CD4-positive, alpha-beta T cell treated with Interleukin-21 for 1 hour (primary cell): ENCODE data around the gene WDFY2.

ENCODE experiments used
- DNase-seq: peaks from one replicate; pipeline ENCODE4 v3.0.0-alpha.2; 2020

The WDFY2 gene

GRCh38 chr13:51717786-51718398, 133.6 kb downstream of the WDFY2 start:
- no peak for DNase-seq

DNA sequence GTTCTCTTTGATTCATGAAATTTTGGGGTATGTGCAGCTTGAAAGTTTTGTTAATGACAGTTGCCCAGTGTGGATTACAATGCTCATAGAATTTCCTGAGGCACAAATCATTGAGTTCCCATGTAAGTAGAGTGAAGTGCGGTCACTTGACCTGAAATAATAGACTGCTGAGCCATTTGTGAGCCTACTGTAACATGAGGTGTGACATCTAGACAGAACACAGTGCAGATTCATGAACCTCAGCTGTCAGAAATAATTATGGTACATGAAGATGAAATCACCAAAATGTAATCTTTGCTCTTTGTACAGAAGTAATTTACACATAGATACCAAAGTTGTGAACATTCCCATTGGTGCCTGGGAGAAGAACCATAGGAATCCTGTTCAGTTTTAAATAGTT, 135.1 kb downstream of the WDFY2 start:
- DNase-seq, result no peak

GRCh38 chr13:51721496-51721895, 137.2 kb downstream of the WDFY2 start:
- DNase-seq, result no peak

DNA sequence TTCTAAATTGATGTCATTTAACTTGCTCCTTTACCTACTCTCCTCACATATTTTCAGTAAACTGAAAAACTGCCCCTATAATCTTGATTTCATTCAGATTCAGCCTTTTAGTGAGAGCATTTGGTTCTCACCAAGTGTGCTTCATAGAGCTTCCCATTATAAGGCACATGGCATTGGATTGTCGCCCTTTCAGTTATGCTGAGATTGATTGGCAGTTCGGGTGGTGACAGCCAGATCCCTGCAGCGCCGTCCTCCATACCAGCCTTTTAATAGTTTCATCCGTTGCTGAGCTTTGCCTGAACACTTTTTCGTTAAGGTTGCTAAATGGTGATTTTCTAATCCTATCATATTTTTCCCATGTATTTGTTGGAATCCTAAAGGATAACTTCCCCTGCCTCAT, 139.3 kb downstream of the WDFY2 start:
- no peak for DNase-seq

DNA sequence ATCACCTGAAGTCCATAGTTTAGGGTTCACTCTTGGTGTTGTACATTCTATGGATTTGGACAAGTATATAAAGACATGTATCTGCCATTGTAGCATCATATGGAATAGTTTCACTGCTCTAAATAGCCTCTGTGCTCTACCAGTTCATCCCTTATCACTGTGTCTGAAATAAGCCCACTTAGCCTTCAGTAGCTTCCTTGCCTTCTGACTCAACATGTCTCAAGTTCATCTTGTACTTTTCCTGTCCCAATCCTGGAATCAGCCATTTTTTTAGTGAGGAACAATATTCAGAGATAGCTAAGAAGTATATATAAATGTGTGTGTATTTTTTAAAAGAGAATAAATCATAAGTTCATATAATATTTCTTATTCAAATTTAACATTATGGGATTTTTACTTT, 140.5 kb downstream of the WDFY2 start:
- no peak for DNase-seq

GRCh38 chr13:51726446-51727193, 142.4 kb downstream of the WDFY2 start:
- DNase-seq, result no peak

DNA sequence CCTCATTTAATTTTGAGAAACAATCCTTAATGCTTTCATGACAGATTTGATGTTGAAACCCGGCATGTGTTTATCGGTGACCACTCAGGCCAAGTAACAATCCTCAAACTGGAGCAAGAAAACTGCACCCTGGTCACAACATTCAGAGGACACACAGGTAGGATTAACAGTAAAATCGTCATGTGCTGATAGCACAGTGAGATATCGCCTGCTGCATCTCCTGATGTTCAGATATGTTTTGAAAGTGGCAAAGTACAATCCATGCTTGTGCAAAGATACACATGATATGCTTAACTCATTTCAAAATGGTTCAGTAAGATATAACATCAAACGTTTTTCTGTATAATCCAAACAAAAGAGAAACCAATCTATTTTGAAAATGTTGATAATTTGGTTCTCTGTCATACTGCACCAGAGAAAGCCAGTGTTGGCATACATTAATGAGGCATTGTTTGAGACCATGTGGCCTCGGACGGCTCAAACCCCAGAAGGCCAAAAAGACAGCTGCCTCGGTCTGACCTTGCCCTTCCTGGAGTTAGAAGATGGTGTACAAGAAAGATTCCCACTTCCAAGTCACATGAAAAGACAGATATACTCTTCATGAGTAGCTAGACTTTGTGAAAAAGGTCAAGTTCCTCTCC, 143.5 kb downstream of the WDFY2 start:
- no peak for DNase-seq

GRCh38 chr13:51728275-51728673, 144.0 kb downstream of the WDFY2 start:
- DNase-seq, result no peak

DNA sequence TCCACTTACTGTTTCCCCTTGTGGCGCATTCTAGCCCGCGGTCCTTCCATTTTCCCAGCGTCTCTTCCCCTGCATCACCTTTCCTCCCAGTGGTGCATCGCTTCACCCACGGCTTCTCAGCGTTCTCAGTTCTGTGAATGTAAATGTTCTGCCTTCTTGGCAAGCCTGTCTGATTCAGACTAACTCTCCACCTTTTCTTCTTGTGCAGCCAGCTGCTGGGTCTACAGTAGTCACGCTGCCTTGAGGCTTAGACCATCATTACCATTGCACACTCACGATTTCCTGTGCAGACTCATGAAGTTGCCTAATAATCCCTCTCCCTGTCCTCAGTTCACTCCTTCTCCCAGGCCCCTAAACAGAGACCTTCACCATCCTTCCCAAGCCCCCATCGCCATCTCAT, 144.7 kb downstream of the WDFY2 start:
- no peak for DNase-seq

DNA sequence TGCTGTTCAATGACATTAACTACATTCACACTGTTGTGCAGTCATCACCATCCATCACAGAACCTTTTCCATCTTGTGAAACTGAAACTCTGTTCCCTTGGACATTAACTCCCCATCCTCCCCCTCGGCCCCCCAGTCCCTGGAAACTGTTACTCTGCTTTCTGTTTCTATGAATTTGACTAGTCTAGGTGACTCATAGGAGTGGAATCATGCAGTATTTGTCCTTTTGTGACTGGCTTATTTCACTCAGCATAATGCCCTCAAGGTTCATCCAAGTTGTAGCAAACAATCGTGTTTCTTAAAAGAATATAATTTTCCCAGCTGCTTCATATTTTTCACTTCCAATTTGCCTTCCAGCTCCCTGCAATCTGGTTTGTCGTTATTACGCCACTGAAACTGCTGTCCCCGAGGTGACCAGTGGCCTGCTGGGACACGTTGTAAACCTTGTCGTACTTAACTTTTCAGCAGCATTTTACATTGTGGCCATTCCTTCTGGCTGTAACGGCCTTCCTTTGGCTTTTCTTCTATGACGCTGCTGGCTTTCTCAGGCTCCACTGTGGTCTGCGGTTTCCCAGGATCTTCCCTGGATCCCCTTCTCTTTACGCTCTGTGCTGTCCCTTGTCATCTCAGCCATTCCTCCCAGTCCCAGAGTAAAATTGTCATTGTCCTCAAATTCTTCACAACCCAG, 145.7 kb downstream of the WDFY2 start:
- no peak for DNase-seq

DNA sequence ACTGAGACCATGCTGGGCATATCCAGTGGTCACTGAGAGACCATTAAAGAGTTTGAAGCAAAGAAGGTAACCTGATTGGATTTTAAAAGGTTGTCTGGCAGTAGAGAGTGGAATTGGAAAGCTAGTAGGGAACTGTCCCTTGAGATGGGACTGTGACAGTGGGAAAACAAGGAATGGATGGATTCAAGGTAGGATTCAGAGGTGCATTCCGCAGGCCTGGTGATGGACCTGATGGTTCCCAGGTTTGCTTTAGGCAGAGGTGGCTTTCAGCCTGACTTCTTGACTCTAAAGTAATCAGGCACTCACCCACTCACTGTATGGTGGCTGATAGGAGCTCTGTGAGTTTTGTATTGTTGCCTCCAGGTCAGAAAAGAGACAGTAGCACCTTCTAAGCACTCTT, 146.7 kb downstream of the WDFY2 start:
- no peak for DNase-seq

DNA sequence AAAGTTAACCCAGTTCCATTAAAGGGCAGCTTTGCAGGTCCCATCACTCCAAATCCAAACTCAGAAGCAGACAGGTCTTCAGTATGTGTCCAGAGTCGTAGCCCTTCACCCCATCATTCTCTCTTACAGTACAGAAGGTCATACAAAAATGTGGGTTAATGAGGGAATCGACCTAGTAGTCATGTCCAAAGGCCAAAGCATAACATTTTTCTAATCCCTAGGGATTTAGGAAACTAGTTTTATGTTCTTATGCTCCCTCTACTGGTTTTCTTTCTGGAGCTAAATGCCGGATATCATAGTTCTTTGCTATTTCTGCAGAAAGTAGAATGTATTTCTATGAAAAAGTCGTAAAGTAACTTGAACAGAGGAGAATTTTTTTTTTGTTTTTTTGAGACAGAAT, 147.5 kb downstream of the WDFY2 start:
- no peak for DNase-seq

- DNase-seq, result no peak
Measured at GRCh38 chr13:51733374-51734298, 149.4 kb downstream of the WDFY2 start.

DNA sequence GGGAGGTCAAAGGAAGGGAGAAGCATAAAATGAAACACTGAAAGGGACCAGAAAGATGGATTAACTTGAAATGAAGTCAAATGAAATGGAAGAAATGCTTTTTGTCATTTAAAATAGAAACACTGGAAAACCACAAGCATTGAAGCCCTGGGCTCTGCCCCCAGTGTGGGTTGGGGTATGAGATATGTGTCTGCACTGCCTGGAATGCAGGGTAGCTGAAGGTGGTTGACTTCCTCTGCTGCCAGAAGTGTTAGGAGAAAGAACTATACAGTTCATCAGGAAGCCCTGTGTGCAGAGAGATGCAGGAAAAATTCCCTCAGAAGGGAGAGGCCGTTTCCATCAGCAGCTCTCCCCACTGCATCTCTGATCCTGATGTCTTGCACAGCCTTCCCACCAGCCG, 150.5 kb downstream of the WDFY2 start:
- no peak for DNase-seq

DNA sequence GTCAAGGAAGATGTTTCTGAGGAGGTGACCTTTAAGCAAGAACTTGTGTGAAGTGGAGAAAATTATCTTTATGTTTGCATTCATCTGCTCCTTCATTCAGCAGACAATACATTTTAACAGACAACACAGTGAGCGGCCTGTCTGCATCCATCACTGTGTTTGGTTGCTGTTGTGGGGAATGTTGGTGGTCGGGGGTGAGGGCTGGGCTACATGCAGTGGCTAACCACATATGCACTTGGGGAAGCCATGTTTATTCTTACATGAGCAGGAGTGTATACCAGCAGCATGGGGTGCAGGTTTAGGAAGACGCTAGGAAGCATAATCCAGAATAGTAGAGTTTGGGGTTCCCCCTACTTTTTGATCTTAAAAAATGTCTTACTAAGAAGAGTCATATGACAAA, 153.3 kb downstream of the WDFY2 start:
- peak; percentile 1 for DNase-seq

GRCh38 chr13:51738226-51738905, 154.1 kb downstream of the WDFY2 start:
- no peak for DNase-seq

DNA sequence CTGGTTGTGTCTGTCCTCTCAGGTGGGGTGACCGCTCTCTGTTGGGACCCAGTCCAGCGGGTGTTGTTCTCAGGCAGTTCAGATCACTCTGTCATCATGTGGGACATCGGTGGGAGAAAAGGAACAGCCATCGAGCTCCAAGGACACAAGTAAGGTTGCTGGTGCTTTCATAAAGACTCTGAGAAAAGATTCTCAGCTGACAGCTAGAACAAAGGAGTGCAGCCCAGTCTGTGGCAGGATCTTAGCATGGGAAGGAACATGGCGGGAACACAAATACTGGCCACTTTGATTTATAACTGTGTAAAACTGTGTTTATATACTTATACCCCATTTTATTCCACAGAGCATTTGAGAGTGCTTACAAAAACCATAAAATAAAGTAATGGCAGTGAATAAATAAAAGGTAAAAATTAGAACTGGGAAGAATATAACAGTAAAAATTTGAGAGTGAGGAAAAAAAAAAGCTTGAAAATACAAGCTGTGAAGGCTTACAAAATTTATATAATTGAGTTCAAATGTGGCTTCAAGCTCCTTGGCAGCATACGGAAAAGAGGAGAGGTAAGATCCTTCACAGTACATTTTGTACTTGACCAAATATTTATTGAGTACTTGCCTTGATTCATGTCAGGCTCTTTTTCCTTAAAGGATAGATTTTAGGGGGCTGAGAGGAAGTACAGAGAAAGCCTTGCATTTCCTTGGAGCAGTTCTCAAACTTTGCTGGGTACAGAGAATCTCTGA, 154.9 kb downstream of the WDFY2 start:
- no peak for DNase-seq

- DNase-seq, result no peak
Measured at GRCh38 chr13:51740698-51741097, 156.4 kb downstream of the WDFY2 start.

DNA sequence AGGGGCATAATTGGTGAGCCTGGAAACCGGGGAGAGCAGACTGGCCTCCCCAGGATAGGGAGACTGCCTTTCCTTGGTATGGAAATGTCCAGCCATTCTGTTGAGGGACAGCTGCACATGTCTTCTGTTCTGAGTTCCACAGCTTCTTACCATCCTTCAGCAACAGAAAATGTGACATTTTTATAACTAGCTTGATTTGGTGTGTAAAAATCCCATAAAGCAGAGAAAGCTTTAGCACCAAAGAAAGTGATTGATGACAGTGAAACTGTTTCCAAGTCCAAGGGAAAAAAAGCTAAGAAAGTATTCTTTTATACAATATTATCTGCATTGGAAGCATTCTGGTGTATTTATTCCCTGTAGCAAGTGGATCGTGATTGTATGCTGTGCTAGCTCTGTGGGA, 157.8 kb downstream of the WDFY2 start:
- DNase-seq, result no peak

DNA sequence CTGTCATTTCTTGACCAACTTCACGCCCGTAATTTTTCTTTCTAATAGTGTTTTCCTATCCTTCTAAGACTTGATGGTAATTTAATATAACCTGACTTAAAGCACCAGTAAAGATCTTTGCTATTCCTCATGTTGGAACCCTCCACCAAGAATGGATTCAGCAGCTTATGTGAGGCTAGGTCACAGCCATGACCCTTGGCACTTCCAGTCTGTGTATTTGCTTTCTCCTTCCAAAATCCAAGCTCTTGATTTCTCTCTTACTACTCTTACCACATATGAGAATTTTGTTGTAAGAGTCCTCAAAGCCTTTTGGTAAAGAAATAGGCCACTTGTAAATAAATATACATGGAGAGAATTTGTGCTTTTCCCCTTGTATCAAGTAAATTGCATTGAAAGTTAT, 158.3 kb downstream of the WDFY2 start:
- DNase-seq, result no peak

DNA sequence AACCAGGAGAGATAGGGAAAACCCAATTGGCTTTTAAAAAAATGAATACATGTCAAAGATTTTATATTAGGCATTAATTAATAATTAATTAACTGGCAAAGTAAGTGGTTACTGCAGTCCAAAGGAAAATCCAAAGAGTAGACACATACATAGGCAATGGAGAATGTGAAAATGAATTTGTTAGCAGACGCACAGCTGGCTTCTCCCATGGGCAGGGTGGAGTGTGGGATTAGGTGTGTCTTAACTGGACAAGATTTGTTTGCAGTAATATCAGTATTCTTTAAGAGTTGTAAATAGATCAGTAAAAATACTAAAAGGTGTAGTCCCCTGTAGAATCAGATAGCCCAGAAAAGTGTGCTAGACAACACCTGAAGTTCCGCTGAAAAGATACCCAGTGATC, 161.0 kb downstream of the WDFY2 start:
- DNase-seq, result no peak
